Measurements from ENCODE around the gene B9D1.

The B9D1 gene

GRCh38 chr17:19344311-19345066 is 18.0 kb downstream of the B9D1 start:
- no peak for DNase-seq (ENCODE audit: low read depth)
- no peak for TF ChIP-seq CTCF (conservative IDR thresholded peaks at IDR 0.05; ENCODE audit: control insufficient read depth, insufficient read depth, low read depth, low read length)
- no peak overlapping the region for H3K4me3 ChIP-seq (ENCODE audit: control insufficient read depth, low read depth, low read length)

DNA sequence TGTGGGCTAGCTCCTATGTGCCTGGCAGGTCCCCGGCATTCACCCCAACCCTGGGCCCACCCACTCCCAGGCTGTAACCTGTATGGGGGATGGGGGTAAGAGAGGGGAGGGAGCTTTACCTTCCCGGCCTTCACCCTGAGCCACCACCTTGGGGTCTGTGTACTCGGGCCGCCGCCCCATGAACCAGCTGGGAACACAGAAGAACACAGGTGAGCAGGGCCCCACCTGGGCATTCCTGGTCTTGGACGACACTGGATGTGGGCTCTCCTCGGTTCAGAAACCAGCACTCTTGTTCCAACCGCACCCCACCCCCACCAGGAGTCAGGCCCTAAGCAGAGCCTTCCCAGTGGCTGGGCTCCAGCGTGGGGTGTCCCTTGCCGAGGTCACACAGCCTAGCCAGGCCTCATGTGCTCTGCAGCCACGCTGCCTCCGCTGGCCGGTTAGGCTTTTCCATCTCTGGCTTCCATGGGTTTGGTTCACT is 18.8 kb downstream of the B9D1 start:
- no peak for DNase-seq (ENCODE audit: low read depth)
- TF ChIP-seq CTCF (conservative IDR thresholded peaks at IDR 0.05; ENCODE audit: control insufficient read depth, insufficient read depth, low read depth, low read length): no peak
- H3K4me3 ChIP-seq (ENCODE audit: control insufficient read depth, low read depth, low read length): no peak overlapping the region

GRCh38 chr17:19343256-19343630 is 19.3 kb downstream of the B9D1 start:
- DNase-seq (ENCODE audit: low read depth): no peak
- no peak overlapping the region for H3K4me3 ChIP-seq (ENCODE audit: control insufficient read depth, low read depth, low read length)
- TF ChIP-seq CTCF (conservative IDR thresholded peaks at IDR 0.05; ENCODE audit: control insufficient read depth, insufficient read depth, low read depth, low read length): no peak

DNA sequence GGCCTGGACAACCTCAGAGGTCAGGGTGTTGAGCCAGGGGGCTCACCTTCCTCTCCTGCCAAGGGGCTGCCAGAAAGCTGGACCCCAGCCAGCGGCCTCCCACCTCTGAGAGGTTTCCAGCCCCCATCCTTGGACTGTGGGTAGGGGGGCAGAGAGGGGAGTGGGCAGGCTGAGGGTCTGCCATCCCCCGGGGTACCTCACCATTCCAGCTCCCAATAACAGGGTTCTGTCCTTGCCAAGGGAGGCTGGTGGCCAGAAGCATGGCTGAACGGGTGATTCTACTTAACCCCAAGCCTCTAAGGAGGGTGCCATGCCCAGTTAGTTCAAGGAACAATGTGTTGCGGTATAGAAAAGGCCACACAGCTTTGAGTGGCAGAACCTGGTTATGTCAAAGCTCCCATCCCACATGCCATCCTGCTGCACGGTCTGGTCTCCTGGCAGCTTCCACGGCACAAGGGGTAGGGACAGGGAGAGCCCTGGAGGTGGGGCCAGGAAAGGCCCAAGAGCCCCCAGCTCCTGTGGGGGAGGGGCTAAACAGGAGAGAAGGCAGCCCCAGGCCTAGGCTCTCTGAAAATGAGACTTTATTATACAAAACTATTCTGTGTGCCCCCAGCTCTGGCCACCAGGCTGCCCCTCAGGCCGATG is 19.8 kb downstream of the B9D1 start:
- no peak for DNase-seq (ENCODE audit: low read depth)
- TF ChIP-seq CTCF (conservative IDR thresholded peaks at IDR 0.05; ENCODE audit: control insufficient read depth, insufficient read depth, low read depth, low read length): no peak
- no peak overlapping the region for H3K4me3 ChIP-seq (ENCODE audit: control insufficient read depth, low read depth, low read length)

DNA sequence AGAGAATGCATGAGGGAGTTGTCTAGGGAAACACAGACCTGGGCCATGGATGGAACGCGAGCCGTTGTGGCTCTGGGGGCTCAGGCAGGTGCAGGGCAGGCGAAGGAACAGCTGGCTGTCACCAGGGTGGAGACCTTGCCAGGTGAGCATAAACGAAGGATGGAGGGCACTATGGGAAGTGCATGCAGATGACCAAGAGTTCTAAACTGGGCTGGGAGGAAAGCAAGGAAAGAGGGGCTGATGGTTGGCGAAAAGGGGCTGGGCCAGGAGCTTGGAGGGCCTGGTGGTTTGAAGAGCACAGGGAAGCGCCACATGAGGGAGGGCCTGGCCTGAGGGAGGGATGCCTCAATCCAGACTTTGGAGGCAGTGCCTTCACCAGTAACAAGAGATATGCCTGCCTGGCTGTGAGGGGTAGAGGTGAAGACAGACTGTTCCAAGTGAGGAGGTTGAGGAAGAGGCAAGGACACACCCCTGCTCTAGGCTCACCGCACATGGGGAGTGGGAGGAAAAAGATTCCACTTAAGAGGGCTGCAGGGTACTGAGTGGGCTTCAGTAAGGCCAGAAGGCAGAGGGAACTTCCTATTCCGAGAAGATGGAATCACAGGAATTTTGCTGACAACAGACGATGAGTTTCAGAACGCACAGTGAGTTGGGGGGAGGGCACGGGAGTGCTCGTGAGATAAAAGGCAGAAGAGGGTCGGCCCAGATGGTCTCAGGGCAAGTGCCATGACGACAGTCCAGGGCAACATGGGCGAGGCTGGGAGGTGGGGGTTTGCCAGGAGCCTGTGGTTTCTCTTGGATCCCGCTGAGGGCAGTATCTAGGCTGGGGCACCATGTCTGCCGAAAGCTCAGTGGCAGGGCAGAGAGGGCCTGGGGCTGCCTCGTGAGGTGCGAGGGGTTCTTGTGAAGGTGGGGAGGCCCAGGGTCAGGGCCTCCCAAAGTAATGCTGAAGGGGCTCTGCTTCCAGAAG is 20.6 kb downstream of the B9D1 start:
- DNase-seq (ENCODE audit: low read depth): no peak
- no peak overlapping the region for H3K4me3 ChIP-seq (ENCODE audit: control insufficient read depth, low read depth, low read length)
- TF ChIP-seq CTCF (conservative IDR thresholded peaks at IDR 0.05; ENCODE audit: control insufficient read depth, insufficient read depth, low read depth, low read length): no peak

GRCh38 chr17:19341211-19341631 is 21.3 kb downstream of the B9D1 start:
- no peak for DNase-seq (ENCODE audit: low read depth)
- no peak overlapping the region for H3K4me3 ChIP-seq (ENCODE audit: control insufficient read depth, low read depth, low read length)
- TF ChIP-seq CTCF (conservative IDR thresholded peaks at IDR 0.05; ENCODE audit: control insufficient read depth, insufficient read depth, low read depth, low read length): no peak
